ENCODE data around the gene PPP1CC. TPM values are rescaled to one million over a fixed set of nuclear protein-coding genes. Genes with fewer than 3 reads are reported as not detected.

The PPP1CC gene
- total RNA-seq, 1 donor from 2014 or later, result 288 TPM

DNA sequence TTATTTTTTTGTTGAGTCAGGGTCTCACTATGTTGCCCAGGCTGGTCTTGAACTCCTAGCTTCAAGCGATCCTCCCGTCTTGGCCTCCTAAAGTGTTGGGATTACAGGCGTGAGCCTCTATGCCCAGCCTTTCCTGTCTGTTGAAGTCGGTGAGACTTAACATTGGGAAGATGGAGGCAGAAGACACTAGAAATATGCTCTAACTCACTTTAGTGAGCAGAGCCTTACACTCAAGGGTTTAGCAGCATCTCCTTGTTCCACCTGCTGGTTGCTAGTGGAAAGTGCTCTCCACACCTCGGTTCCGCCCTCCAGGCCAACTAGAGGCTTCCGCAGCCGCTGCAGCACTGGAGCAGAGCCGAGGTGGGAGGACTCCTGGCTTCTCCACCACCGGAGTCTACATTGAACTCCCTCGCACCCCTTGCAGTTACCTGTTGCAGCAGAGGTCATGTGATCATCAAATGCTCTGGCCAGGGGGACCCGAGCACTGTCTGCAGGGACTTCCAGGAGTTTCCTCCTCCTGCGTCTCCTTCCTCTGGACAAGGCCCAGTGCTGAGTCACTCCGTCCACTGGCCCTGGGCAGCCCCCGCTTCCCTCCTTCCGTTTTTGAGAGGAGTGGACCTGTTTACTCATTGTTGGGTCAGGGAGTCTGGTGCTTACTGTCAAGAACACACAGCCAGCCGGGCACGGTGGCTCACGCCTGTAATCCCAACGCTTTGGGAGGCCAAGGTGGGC lies 44.4 kb downstream of the PPP1CC start:
- TF ChIP-seq, protein P1, sequence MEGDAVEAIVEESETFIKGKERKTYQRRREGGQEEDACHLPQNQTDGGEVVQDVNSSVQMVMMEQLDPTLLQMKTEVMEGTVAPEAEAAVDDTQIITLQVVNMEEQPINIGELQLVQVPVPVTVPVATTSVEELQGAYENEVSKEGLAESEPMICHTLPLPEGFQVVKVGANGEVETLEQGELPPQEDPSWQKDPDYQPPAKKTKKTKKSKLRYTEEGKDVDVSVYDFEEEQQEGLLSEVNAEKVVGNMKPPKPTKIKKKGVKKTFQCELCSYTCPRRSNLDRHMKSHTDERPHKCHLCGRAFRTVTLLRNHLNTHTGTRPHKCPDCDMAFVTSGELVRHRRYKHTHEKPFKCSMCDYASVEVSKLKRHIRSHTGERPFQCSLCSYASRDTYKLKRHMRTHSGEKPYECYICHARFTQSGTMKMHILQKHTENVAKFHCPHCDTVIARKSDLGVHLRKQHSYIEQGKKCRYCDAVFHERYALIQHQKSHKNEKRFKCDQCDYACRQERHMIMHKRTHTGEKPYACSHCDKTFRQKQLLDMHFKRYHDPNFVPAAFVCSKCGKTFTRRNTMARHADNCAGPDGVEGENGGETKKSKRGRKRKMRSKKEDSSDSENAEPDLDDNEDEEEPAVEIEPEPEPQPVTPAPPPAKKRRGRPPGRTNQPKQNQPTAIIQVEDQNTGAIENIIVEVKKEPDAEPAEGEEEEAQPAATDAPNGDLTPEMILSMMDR (conservative IDR thresholded peaks at IDR 0.05), result peak; percentile 69
- Mint-ChIP-seq H3K4me3 (peak overlapping the region; percentile 8), H3K27ac (ENCODE audit: unreplicated experiment) (peak overlapping the region; percentile 35), H3K36me3 (ENCODE audit: low read depth) (no peaks in the 10 kb centered on the region), H3K27me3 (ENCODE audit: low read depth) (no peaks in the 10 kb centered on the region), H3K9me3 (no peaks in the 10 kb centered on the region), H3K4me1 (peaks cover 6% of the 10 kb centered on the region)
- DNase-seq (ENCODE audit: low read depth, low spot score), result no peak

DNA sequence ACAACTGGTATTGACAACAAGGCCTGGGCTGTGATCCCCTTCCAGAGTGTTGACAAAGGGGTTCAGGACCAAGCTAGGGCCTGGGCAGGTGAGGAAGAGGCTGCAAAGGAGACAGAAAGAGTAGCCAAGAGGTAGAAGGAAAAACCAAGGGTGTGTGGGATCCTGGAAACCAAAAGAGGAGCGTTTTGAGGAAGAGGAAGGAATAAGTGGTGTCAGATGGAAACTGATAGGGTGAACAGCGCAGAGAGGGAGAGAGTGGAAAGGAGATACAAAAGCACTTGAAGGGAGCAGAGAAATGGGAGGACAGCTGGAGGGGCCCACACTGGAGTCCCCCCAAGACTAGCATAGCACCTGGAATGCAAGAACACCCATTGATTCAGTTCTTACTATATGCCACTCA lies 45.5 kb downstream of the PPP1CC start:
- Mint-ChIP-seq H3K9me3 (no peaks in the 10 kb centered on the region), H3K27me3 (ENCODE audit: low read depth) (no peaks in the 10 kb centered on the region), H3K4me3 (no peak overlapping the region), H3K36me3 (ENCODE audit: low read depth) (no peaks in the 10 kb centered on the region), H3K27ac (ENCODE audit: unreplicated experiment) (no peak overlapping the region), H3K4me1 (peaks cover 6% of the 10 kb centered on the region)
- TF ChIP-seq, protein P1 (conservative IDR thresholded peaks at IDR 0.05), result no peak
- no peak for DNase-seq (ENCODE audit: low read depth, low spot score)

DNA sequence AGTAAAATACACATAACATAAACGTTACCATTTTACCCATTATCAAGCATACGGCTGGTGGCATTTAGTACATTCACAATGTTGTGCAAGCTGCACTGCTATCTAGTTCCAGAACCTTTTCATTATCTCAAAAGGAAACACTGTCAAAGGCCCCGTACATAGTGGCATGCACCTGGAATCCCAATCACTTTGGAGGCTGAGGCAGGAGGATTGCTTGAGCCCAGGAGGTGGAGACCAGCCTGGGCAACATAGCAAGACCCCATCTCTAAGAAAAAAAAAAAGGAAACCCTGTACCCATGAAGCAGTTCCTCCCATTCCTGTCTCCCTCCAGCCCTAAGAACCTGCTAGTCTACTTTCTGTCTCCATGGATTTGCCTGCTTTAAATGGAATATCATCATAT lies 46.4 kb downstream of the PPP1CC start:
- TF ChIP-seq, protein P1 (conservative IDR thresholded peaks at IDR 0.05), result no peak
- Mint-ChIP-seq H3K36me3 (ENCODE audit: low read depth) (no peaks in the 10 kb centered on the region), H3K27ac (ENCODE audit: unreplicated experiment) (no peak overlapping the region), H3K4me3 (no peak overlapping the region), H3K9me3 (no peaks in the 10 kb centered on the region), H3K4me1 (peaks cover 6% of the 10 kb centered on the region), H3K27me3 (ENCODE audit: low read depth) (no peaks in the 10 kb centered on the region)
- no peak for DNase-seq (ENCODE audit: low read depth, low spot score)

DNA sequence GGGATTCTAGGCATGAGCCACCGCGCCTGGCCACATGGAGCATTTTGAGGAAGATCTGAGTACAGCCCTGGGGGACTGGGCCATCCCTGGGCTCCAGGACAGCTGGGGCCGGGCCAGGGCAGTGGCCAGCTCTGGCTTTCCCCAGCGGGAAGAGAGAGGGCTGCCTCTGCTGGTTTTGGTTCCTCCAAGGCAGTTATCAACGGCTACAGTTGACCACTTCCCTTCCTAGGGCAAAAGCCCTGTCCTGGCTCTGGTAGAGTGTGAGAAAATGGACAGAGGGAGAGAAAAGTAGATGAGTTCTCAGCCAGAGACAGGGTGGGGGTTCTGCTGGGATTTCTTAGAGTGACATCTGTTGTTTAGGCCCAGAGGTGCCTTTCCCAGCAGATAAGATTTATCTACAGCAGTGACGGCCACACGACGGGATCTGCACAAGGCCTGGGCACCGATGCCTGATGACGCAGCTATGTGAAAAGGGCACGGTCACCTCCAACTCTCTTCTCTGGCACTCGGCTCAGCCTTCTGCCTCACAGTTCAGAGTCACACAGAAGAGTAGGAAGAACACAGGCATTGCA lies 48.3 kb downstream of the PPP1CC start:
- peaks cover 15% of the 10 kb centered on the region for H3K4me1 Mint-ChIP-seq
- H3K9me3 Mint-ChIP-seq, result no peaks in the 10 kb centered on the region
- H3K27me3 Mint-ChIP-seq (ENCODE audit: low read depth), result no peaks in the 10 kb centered on the region
- peak overlapping the region; percentile 67 for H3K27ac Mint-ChIP-seq (ENCODE audit: unreplicated experiment)
- no peak for DNase-seq (ENCODE audit: low read depth, low spot score)
- TF ChIP-seq, protein P1 (conservative IDR thresholded peaks at IDR 0.05), result no peak
- no peaks in the 10 kb centered on the region for H3K36me3 Mint-ChIP-seq (ENCODE audit: low read depth)
- no peak overlapping the region for H3K4me3 Mint-ChIP-seq

DNA sequence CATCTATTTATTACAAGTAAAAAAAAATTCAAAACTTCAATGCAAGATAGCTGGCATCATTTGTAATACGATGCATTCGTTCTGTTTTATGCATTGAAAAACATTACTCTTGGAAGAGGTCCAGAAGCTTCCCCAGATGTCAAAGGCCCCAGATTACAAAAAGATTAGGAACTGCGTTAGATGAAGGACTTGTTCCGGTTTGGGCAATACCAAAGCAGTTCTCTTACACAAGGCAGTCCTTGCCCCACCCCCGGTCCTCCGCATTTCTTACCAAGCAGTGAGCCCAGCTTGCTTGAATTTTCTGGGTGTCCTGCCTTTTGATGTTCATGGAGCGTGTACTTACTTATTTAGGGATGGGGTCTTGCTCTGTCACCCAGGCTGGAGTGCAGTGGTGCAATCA lies 49.0 kb downstream of the PPP1CC start:
- DNase-seq (ENCODE audit: low read depth, low spot score), result no peak
- Mint-ChIP-seq H3K4me3 (no peak overlapping the region), H3K4me1 (peaks cover 17% of the 10 kb centered on the region), H3K36me3 (ENCODE audit: low read depth) (no peaks in the 10 kb centered on the region), H3K27me3 (ENCODE audit: low read depth) (no peaks in the 10 kb centered on the region), H3K27ac (ENCODE audit: unreplicated experiment) (no peak overlapping the region), H3K9me3 (no peaks in the 10 kb centered on the region)
- TF ChIP-seq, protein P1 (conservative IDR thresholded peaks at IDR 0.05), result no peak

Measured in neural crest cell (in vitro differentiated cells).